Astrocyte (in vitro differentiated cells and primary cell): ENCODE results near the gene ZFR2. TPM values are rescaled to one million over a fixed set of nuclear protein-coding genes. Genes with fewer than 3 reads are reported as not detected.
"Not testable (repeated sequence)": the region's sequence is repeated elsewhere in the genome, so short reads cannot be mapped to it uniquely, and the experiment has no call there.

Experiments
- DNase-seq: peaks from one replicate; pipeline ENCODE4 v3.0.0-alpha.2; 2010; ENCODE audit warnings: low read depth
- FAIRE-seq: peaks from 2 replicates; lab custom pipeline; 2011; peaks lifted over from hg19 to GRCh38; lab: Jason Lieb, UNC
- H2AFZ ChIP-seq: 2 replicates; pipeline ENCODE4 v1.6.0; 2012; ENCODE audit warnings: low read depth, low read length, inconsistent platforms
- H3K27ac ChIP-seq: 2 replicates; pipeline ENCODE4 v1.5.1; 2011; ENCODE audit warnings: low read depth, low read length, inconsistent platforms
- H3K27me3 ChIP-seq: 2 replicates; pipeline ENCODE4 v1.6.0; 2011; ENCODE audit warnings: low read length, inconsistent platforms; ENCODE audit not compliant: insufficient read depth
- H3K36me3 ChIP-seq: 2 replicates; pipeline ENCODE4 v1.5.1; 2011; ENCODE audit warnings: low read length, inconsistent platforms; ENCODE audit not compliant: insufficient read depth
- H3K4me1 ChIP-seq: 2 replicates; pipeline ENCODE4 v1.5.1; 2011; ENCODE audit warnings: low read length, inconsistent platforms; ENCODE audit not compliant: insufficient read depth
- H3K4me2 ChIP-seq: 2 replicates; pipeline ENCODE4 v1.6.0; 2012; ENCODE audit warnings: low read length, inconsistent platforms
- H3K4me3 ChIP-seq: 2 replicates; pipeline ENCODE4 v1.5.1; 2011; ENCODE audit warnings: low read depth, mild to moderate bottlenecking, low read length, inconsistent platforms; ENCODE audit not compliant: insufficient read depth
- H3K79me2 ChIP-seq: 2 replicates; pipeline ENCODE4 v1.6.0; 2012; ENCODE audit warnings: mild to moderate bottlenecking, low read length, inconsistent platforms; ENCODE audit not compliant: insufficient read depth
- H3K9ac ChIP-seq: 2 replicates; pipeline ENCODE4 v1.6.0; 2012; ENCODE audit warnings: mild to moderate bottlenecking, low read length, inconsistent platforms
- H3K9me3 ChIP-seq: 2 replicates; pipeline ENCODE4 v1.5.1; 2012; ENCODE audit warnings: low read depth, mild to moderate bottlenecking, low read length, inconsistent platforms; ENCODE audit not compliant: insufficient read depth
- H4K20me1 ChIP-seq: 2 replicates; pipeline ENCODE4 v1.6.0; 2012; ENCODE audit warnings: low read length, inconsistent platforms; ENCODE audit not compliant: insufficient read depth
- H3K27ac Mint-ChIP-seq: one replicate; pipeline ENCODE4 v1.8.0; 2021; ENCODE audit warnings: mild to moderate bottlenecking, mixed read lengths; ENCODE audit not compliant: unreplicated experiment
- H3K27me3 Mint-ChIP-seq: one replicate; pipeline ENCODE4 v1.8.0; 2021; ENCODE audit warnings: low read depth, mixed read lengths; ENCODE audit not compliant: unreplicated experiment
- H3K36me3 Mint-ChIP-seq: one replicate; pipeline ENCODE4 v1.8.0; 2021; ENCODE audit warnings: low read depth, mixed read lengths; ENCODE audit not compliant: unreplicated experiment
- H3K4me1 Mint-ChIP-seq: one replicate; pipeline ENCODE4 v1.8.0; 2021; ENCODE audit warnings: low read depth, mixed read lengths; ENCODE audit not compliant: unreplicated experiment
- H3K4me3 Mint-ChIP-seq: one replicate; pipeline ENCODE4 v1.8.0; 2021; ENCODE audit warnings: mild to moderate bottlenecking, moderate library complexity, mixed read lengths; ENCODE audit not compliant: unreplicated experiment
- H3K9me3 Mint-ChIP-seq: one replicate; pipeline ENCODE4 v1.8.0; 2021; ENCODE audit warnings: mild to moderate bottlenecking, mixed read lengths; ENCODE audit not compliant: unreplicated experiment
- CTCF ChIP-seq: IDR thresholded peaks from 2 replicates; pipeline ENCODE4 v1.5.1; 2011; ENCODE audit warnings: low read depth, mild to moderate bottlenecking, inconsistent platforms, low read length, moderate library complexity; ENCODE audit not compliant: insufficient read depth
- EZH2 ChIP-seq: IDR thresholded peaks from 2 replicates; pipeline ENCODE4 v1.6.1; 2012; ENCODE audit warnings: mild to moderate bottlenecking, low read length, inconsistent platforms; ENCODE audit not compliant: insufficient read depth
- total RNA-seq: library from RNA; stranded (reverse); gene quantifications from 2 replicates; pipeline ENCODE4 v1.2.1, GENCODE V29; 2021

ZFR2 gene
- total RNA-seq, 1 donor from 2014 or later = 2.0 TPM

DNA sequence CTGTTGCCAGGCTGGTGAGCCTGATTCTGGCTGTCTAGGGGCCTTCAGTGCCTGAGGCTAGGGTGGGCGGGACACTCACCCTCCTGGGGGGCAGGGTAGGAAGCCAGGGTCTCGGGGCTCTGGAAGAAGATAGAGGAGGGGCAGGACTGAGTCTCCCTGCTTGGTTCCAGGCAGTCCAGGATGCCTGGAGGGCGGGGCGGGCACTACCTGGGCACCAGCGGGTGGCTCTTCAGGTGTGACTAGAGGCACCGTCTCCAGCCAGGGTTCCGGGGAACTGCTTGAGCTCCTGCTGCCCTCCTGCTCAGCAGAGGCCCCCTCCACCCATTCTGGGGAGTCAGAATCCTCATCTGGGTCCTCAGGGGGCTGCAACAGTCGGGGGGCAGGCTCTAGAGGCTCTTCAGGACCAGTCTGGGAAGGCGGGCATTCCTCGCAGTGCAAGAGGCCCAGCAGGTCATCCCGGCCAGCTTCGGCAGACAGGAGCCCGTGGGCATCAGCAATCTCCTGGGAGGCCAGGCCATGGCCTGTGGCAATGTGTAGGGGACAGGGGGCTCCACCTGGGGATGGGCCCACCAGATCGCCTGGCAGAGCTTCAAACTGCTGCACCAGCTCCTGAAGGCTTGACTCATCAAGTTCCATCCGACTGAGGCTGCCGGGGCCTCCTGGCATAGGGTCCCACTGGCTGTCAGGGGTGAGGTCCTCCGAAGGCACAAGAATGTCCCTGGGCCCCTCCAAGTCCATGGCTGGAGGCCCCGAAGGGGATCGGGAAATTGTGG lies 109.2 kb downstream of the ZFR2 start:
- Mint-ChIP-seq H3K4me1 (no peaks in the 10 kb centered on the region), H3K36me3 (peaks cover 5% of the 10 kb centered on the region), H3K27me3 (no peaks in the 10 kb centered on the region), H3K9me3 (peaks cover 2% of the 10 kb centered on the region), H3K27ac (no peak overlapping the region), H3K4me3 (peak overlapping the region; percentile 95)
- FAIRE-seq = no peak
- Histone ChIP-seq H3K4me2 (no peak overlapping the region), H3K4me1 (peaks cover 9% of the 10 kb centered on the region), H3K79me2 (peaks cover 33% of the 10 kb centered on the region), H3K4me3 (no peak overlapping the region), H3K9me3 (no peaks in the 10 kb centered on the region), H3K27ac (no peak overlapping the region), H4K20me1 (peaks cover 7% of the 10 kb centered on the region), H2AFZ (no peak overlapping the region), H3K9ac (peak overlapping the region; percentile 14), H3K36me3 (no peaks in the 10 kb centered on the region), H3K27me3 (no peaks in the 10 kb centered on the region)
- TF ChIP-seq CTCF (no peak), EZH2 (no peak)
- DNase-seq = no peak

- not testable (repeated sequence) for H3K27me3 Mint-ChIP-seq, DNase-seq, H2AFZ ChIP-seq, H3K4me3 ChIP-seq, H3K9me3 ChIP-seq, H3K36me3 Mint-ChIP-seq, H3K4me2 ChIP-seq, H4K20me1 ChIP-seq, H3K4me3 Mint-ChIP-seq, FAIRE-seq, H3K4me1 Mint-ChIP-seq, H3K9ac ChIP-seq, H3K4me1 ChIP-seq, H3K27ac ChIP-seq, H3K27ac Mint-ChIP-seq, H3K27me3 ChIP-seq, H3K36me3 ChIP-seq, H3K9me3 Mint-ChIP-seq
- H3K79me2 ChIP-seq = peaks cover 30% of the 10 kb centered on the region
Observed at GRCh38 chr19:3758297-3758696, 110.5 kb downstream of the ZFR2 start.

- H3K27ac ChIP-seq, H3K4me1 Mint-ChIP-seq, H3K36me3 ChIP-seq, H3K4me3 ChIP-seq, H3K9me3 ChIP-seq, H3K9ac ChIP-seq, H2AFZ ChIP-seq, H3K9me3 Mint-ChIP-seq, H3K27ac Mint-ChIP-seq, H3K27me3 Mint-ChIP-seq, H3K27me3 ChIP-seq, H3K4me3 Mint-ChIP-seq, H4K20me1 ChIP-seq, H3K4me2 ChIP-seq, FAIRE-seq, DNase-seq, H3K4me1 ChIP-seq: not testable (repeated sequence)
- H3K36me3 Mint-ChIP-seq = peaks cover 12% of the 10 kb centered on the region
- peaks cover 27% of the 10 kb centered on the region for H3K79me2 ChIP-seq
Observed at GRCh38 chr19:3757705-3758104, 111.1 kb downstream of the ZFR2 start.

Other genes with a start within 250 kb of the ZFR2 start
- gene CACTIN, start 242.2 kb downstream of the ZFR2 start, total RNA-seq = 22.0 and 26.7 TPM in 2 replicates
- gene PIP5K1C, start 168.6 kb downstream of the ZFR2 start, total RNA-seq = 42.0 and 44.2 TPM in 2 replicates
- gene TJP3, start 160.7 kb downstream of the ZFR2 start, total RNA-seq = 0.58 and 2.0 TPM in 2 replicates
- gene APBA3, start 107.3 kb downstream of the ZFR2 start, total RNA-seq = 16.4 and 16.5 TPM in 2 replicates
- gene MRPL54, start 106.4 kb downstream of the ZFR2 start, total RNA-seq = 41.6 and 43.5 TPM in 2 replicates
- not detected in 2 replicates for gene RAX2, start 96.8 kb downstream of the ZFR2 start, total RNA-seq
- gene MATK, start 82.7 kb downstream of the ZFR2 start, total RNA-seq = 0.22 TPM in 1 of 2 replicates, not detected in the other
- 4.5 and 6.5 TPM in 2 replicates for gene ATCAY, start 11.6 kb upstream of the ZFR2 start, total RNA-seq
- gene NMRK2, start 64.0 kb upstream of the ZFR2 start, total RNA-seq = 0.73 TPM in 1 of 2 replicates, not detected in the other
- gene DAPK3, start 102.1 kb upstream of the ZFR2 start, total RNA-seq = 242 and 264 TPM in 2 replicates
- gene EEF2, start 116.4 kb upstream of the ZFR2 start, total RNA-seq = 2,578 and 2,739 TPM in 2 replicates
- gene PIAS4, start 138.7 kb upstream of the ZFR2 start, total RNA-seq = 26.0 and 26.4 TPM in 2 replicates
- 24.3 and 26.9 TPM in 2 replicates for gene ZBTB7A, start 197.9 kb upstream of the ZFR2 start, total RNA-seq